ENCODE data around the gene KLK12.
A peak's percentile ranks its signal among the peaks of the same experiment; 100 is the strongest.

Gene KLK12

DNA sequence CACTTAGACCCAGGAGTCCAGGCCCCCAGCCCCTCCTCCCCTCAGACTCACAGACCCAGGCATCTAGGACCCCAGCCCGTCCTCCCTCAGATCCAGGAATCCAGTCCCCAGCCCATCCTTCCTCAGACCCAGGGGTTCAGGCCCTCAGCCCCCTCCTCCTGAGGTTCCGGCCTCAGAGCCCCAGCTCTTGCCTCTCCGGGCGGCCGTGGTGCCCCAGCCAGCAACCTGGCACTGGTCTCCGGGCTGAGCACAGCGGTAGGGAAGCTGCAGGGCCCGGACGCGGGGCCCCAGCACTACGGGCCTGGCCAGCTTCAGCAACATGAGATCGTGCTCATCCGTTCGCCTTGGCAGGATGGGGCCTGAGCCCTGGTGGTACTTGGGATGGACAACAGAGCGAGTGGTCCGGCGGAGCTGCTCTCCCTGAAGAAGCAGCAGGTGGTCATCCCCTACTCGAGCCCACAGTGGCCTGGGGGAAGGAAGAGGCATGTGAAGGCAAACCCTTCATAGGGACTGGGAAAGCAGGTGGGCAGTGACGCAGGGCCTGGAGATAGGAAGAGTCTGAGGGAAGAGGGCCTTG lies 19.0 kb downstream of the KLK12 start:
- DNase-seq, result no peak
- peaks cover 25% of the 10 kb centered on the region for H3K4me1 Mint-ChIP-seq
- H3K27me3 Mint-ChIP-seq, result peaks cover 76% of the 10 kb centered on the region
- no peaks in the 10 kb centered on the region for H3K36me3 Mint-ChIP-seq
- H3K27ac Mint-ChIP-seq, result no peak overlapping the region
- no peak overlapping the region for H3K4me3 Mint-ChIP-seq
- no peaks in the 10 kb centered on the region for H3K9me3 Mint-ChIP-seq
- CTCF ChIA-PET, result no interaction called here

DNA sequence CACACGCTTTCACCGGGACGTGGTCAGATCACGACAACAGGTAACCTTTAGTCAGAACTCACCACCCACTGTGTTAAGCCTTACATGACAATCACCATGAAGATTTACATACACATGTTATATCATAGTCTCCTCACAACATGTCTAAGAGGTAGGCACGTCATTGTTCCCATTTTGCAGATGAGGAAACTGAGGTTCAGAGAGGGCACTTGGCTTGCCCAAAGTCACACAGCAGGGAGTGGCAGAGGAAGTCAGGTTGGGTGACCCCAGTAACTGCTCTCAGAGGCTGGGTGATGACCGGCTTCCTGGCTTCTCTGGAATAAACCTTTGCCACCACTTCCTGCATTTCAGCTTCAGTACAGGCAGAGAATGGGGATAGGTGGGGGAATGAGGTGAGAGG lies 20.6 kb downstream of the KLK12 start:
- DNase-seq, result no peak
- CTCF ChIA-PET, result no interaction called here
- H3K27ac Mint-ChIP-seq, result no peak overlapping the region
- no peaks in the 10 kb centered on the region for H3K9me3 Mint-ChIP-seq
- H3K4me1 Mint-ChIP-seq, result peaks cover 18% of the 10 kb centered on the region
- H3K27me3 Mint-ChIP-seq, result peaks cover 76% of the 10 kb centered on the region
- H3K36me3 Mint-ChIP-seq, result no peaks in the 10 kb centered on the region
- no peak overlapping the region for H3K4me3 Mint-ChIP-seq

DNA sequence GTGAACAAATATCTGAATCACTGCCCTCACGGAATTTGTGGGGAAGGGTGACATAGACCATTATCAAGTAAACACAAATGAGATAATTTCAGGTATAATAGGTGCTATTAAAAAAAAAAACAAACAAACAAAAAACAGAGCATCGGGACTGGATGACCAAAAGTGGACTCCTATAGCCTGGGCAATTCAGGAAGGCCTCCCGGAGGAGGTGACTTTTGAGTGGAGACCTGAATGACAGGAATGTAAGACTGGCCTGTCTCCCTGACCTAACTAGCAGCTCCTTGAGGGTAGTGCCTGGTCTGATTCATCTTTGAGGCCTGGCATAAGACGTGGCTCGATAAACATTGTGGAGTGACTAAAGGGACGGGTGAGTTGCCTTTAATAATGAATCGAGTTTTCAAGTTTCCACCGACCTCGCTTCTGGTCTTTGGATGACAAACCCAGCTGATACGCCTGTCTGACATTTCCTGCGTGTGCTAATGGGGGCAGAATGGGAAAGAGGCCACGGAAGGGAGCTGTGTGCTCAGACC lies 22.1 kb downstream of the KLK12 start:
- H3K27me3 Mint-ChIP-seq, result peaks cover 65% of the 10 kb centered on the region
- DNase-seq, result no peak
- peaks cover 12% of the 10 kb centered on the region for H3K4me1 Mint-ChIP-seq
- no peaks in the 10 kb centered on the region for H3K9me3 Mint-ChIP-seq
- CTCF ChIA-PET, result interaction anchor here (0.6 kb wide), 1 partner anchor 84 kb away, joined by 3 read pairs; no protein-coding TSS in a partner anchor
- H3K4me3 Mint-ChIP-seq, result no peak overlapping the region
- no peaks in the 10 kb centered on the region for H3K36me3 Mint-ChIP-seq
- no peak overlapping the region for H3K27ac Mint-ChIP-seq

DNA sequence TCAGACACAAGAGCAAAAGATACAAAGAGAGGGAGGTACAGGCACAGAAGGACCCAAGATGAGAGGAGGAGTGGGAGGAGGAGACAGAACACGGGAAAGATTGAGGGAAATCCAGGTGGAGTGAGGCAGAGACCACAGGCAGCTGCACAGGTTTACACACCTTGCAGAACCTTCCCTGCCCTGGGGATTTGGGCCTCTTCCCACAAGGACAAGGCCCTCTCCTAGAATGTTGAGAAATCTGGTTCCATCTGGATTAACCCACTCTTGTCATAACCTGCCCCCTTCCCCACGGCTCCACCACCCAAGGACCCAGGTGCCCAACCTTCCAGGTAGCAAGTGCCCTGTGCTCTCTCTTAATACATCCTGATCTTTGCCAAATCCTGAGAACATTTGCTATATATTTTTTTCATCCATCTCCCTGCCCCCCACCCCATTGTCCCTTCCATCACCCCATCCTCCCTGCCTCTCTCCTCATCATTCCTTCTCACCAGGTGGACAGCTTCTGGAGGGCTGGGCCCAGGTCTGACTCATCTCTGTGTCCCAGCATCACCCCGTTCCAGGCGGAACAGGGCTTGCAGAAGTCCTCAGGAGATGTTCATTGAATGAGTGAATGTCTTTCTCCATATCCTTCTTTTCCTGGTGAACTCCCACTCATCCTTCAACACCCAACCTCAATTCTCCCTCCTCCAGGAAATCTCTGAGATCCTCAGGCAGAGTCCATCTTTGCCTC lies 24.6 kb downstream of the KLK12 start:
- no peak for DNase-seq
- Mint-ChIP-seq H3K4me3 (no peak overlapping the region), H3K27me3 (peaks cover 45% of the 10 kb centered on the region), H3K27ac (no peak overlapping the region), H3K9me3 (no peaks in the 10 kb centered on the region), H3K4me1 (peaks cover 4% of the 10 kb centered on the region), H3K36me3 (no peaks in the 10 kb centered on the region)
- CTCF ChIA-PET, result no interaction called here

DNA sequence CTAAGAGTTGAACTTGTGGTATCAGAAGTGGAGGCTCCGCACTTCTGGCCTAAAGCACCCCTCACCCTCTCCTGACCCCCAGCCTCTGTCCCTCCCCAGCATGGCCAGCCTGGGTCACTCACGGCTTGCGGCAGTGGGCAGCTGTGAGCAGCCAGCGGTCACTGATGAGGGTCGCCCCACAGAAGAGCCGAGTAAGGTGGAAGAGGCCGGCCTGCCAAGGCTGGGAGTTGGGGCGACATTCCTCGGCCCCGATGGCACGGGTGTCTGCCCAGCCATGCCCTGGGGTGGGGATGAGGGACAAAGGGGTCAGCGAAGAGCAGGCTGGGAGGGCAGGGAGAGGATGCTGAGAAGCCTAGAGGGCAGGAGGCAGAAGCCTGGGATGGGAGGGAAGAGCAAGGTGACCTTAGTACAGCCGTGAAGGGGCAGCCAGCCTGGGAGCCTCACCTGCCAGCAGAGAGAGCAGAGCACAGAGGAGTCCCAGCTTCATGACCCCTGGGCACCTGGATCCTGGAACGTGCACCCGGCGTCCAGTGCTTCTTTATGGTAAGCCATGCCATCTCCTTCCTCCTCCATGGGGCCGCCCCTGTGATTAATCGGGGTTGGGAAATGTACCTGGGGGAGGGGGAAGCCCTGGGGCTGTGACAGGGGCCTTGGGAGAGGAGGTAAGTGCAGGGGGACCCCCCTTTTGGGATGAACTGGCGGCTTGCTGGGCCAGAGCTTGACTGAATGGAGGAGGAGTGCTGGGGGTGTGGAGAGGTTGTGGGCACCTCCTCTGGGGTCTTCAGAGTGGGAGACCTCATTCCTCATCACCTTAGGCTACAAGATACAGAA lies 25.5 kb downstream of the KLK12 start:
- DNase-seq, result no peak

DNA sequence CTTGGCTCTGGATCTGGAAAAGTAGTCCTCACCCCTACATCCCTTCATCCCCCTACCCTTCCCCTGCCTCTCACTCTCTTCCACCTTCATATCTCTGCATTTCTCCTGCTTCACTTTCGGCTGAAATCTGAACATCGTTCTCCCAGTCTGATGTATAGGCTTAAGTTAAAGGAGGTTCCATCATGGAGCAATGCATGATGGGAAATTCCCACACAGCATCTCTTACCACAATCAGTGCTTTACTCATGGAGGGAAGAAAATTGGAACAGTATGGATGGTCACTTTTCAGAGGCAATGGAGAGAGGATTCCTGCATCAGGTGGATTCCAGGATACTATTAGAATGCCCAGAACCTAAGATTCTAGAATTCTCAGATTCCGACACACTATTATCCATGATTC lies 27.3 kb downstream of the KLK12 start:
- no peak overlapping the region for H3K4me3 Mint-ChIP-seq
- no peaks in the 10 kb centered on the region for H3K9me3 Mint-ChIP-seq
- peaks cover 39% of the 10 kb centered on the region for H3K27me3 Mint-ChIP-seq
- H3K27ac Mint-ChIP-seq, result no peak overlapping the region
- H3K36me3 Mint-ChIP-seq, result no peaks in the 10 kb centered on the region
- DNase-seq, result no peak
- no peaks in the 10 kb centered on the region for H3K4me1 Mint-ChIP-seq
- CTCF ChIA-PET, result no interaction called here

More for the DNA sequence above, 25.5 kb downstream of the KLK12 start:
- CTCF ChIA-PET, result no interaction called here
- Mint-ChIP-seq H3K9me3 (no peaks in the 10 kb centered on the region), H3K27me3 (peaks cover 35% of the 10 kb centered on the region), H3K4me3 (no peak overlapping the region), H3K36me3 (no peaks in the 10 kb centered on the region), H3K27ac (no peak overlapping the region), H3K4me1 (peaks cover 1% of the 10 kb centered on the region)

DNA sequence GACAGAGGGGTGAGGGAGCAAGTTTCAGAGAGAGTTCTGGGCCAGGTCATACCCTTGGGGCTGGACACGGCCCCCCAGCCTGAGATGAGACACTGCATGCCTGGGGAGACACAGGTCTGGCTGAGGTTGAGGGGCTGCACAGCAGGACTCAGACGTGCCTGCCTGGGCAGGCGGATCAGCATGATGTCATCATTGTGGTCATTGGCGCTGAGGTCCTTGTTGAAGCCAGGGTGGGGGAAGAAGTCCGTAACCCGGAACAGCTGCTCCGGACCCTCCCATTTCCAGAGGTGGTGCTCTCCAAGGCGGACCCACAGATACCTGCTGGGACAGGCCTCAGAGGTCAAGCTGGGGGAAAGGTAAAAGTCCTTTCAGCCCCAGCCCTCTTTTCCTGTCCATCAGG lies 28.4 kb downstream of the KLK12 start:
- Mint-ChIP-seq H3K9me3 (no peaks in the 10 kb centered on the region), H3K4me1 (no peaks in the 10 kb centered on the region), H3K27ac (no peak overlapping the region), H3K36me3 (no peaks in the 10 kb centered on the region), H3K27me3 (peaks cover 50% of the 10 kb centered on the region), H3K4me3 (no peak overlapping the region)
- no peak for DNase-seq
- CTCF ChIA-PET, result no interaction called here

DNA sequence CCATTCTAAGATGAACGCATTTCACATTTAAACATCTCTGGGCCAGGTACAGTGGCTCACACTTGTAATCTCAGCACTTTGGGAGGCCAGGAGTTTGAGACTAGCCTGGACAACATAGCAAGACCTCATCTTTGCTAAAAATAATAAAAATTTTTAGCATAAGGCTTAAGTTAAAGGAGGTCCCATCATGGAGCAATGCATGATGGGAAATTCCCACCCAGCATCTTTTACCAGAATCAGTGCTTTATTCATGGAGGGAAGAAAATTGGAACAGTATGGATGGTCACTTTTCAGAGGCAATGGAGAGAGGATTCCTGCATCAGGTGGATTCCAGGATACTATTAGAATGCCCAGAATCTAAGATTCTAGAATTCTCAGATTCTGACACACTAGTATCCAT lies 29.6 kb downstream of the KLK12 start:
- Mint-ChIP-seq H3K36me3 (no peaks in the 10 kb centered on the region), H3K27ac (no peak overlapping the region), H3K4me3 (no peak overlapping the region), H3K4me1 (no peaks in the 10 kb centered on the region), H3K27me3 (peaks cover 47% of the 10 kb centered on the region), H3K9me3 (no peaks in the 10 kb centered on the region)
- CTCF ChIA-PET, result no interaction called here
- DNase-seq, result no peak

DNA sequence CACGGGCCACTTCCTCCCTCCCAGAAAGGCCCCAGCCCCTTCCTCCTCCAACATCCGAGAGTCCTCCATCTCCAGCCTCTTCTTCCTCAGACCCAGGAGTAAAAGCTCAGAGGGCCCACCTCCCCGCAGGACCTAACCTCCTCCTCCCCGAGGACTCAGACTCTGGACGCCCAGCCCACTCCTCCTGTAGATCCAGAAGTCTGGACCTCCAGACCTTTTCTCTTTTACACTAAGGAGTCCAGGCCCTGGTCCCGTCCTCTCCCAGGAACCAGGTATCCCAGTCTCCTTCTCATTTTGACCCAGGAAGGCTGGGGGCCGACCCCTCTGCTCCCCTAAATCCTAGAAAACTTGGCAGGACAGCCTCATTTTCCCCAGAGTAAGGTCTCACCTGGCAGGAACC lies 31.5 kb downstream of the KLK12 start:
- no peak overlapping the region for H3K4me3 Mint-ChIP-seq
- DNase-seq, result no peak
- no peaks in the 10 kb centered on the region for H3K4me1 Mint-ChIP-seq
- no peaks in the 10 kb centered on the region for H3K36me3 Mint-ChIP-seq
- peaks cover 36% of the 10 kb centered on the region for H3K27me3 Mint-ChIP-seq
- H3K27ac Mint-ChIP-seq, result no peak overlapping the region
- no peaks in the 10 kb centered on the region for H3K9me3 Mint-ChIP-seq
- CTCF ChIA-PET, result no interaction called here

DNA sequence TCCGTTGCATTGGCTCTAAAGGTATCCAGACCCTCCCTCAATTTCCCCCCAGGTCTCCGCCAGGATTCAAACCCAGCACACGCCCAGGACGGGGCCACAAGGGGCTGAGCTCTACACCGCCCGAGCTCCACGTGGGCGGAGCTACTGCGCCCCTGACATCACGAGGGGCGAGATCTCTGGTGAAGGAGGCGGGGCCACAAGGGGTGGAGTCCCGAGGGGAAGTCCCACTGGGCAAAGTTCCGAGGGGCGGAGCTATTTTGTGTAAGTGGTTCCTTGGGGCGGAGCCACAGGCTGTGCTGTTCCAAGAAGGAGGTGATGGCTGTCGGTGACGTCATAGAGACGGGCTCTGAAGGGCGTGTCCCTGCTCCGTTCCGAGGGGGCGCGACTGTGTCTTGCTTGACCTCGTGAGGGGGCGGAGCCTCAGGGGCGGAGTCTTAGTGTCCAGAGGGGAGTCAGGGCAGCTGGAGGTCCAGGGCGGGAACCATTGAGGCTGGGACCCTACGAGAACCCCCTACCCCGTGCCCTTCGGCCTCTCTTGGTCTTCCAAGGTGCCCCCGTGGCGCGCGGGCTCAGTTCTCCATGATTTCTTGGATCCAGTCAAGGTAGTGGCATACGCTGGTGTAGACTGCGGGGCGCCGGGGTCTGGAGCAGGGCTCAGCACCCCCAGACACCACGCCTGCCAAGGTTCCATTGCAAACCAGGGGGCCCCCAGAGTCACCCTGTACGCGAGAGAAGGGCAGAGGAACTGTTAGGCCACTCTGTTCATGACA lies 32.1 kb downstream of the KLK12 start:
- H3K27me3 Mint-ChIP-seq, result peaks cover 37% of the 10 kb centered on the region
- no peaks in the 10 kb centered on the region for H3K4me1 Mint-ChIP-seq
- no peak overlapping the region for H3K4me3 Mint-ChIP-seq
- no peaks in the 10 kb centered on the region for H3K9me3 Mint-ChIP-seq
- no peak overlapping the region for H3K27ac Mint-ChIP-seq
- CTCF ChIA-PET, result interaction anchor here (1.2 kb wide), 1 partner anchor 73 kb away, joined by 3 read pairs; no protein-coding TSS in a partner anchor
- DNase-seq, result peak; percentile 32
- no peaks in the 10 kb centered on the region for H3K36me3 Mint-ChIP-seq

DNA sequence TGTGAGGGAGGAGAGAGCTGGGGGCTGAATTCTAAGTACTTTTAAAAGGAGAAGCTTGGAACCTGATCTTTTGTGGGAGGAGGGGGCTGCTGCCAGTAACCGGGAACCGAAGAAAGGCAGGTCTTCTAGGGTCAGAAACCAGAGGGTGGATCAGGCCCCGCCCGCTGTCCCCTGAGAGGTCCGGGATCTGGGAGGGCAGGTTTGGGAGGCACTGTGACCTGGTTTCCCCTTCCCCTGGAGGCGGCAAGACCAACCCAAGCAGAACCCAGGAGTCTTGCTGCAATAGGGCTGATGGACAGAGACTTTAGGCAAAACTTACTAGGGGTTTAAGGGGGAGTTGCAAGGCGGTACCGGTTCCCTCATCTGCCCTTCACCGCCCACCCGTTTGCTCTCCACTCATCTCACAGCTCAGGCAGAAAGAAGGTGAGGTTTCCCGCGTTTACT lies 32.7 kb downstream of the KLK12 start:
- Mint-ChIP-seq H3K27ac (no peak overlapping the region), H3K36me3 (no peaks in the 10 kb centered on the region), H3K4me3 (no peak overlapping the region), H3K4me1 (no peaks in the 10 kb centered on the region), H3K27me3 (peaks cover 41% of the 10 kb centered on the region), H3K9me3 (no peaks in the 10 kb centered on the region)
- CTCF ChIA-PET, result interaction anchor here (1.2 kb wide), 1 partner anchor 72 kb away, joined by 3 read pairs; no protein-coding TSS in a partner anchor
- no peak for DNase-seq

DNA sequence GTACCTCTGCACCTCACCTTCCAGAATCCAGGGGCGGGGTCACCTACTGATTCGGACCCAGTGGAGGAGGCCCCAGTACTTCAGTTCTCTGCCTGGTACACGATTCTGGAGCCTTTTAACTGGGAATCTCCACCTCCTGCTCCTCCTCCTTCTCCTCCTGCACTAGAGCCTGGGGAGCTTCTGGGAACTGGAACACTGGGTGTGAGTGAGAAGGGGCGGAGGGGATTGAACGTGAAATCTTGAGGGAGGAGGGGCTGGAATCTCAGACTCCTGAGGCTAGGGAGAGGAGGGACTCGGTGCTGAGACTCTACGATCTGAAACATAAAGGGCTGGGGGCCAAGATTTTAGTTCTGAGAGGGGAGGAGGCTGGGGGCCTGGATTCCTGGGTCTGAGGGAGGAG lies 33.3 kb downstream of the KLK12 start, which contains the start of gene KLK8:
TSS of gene KLK8 (minus strand) at position 90 of the 400 bp plus-strand sequence. CDS start 437 bp downstream, outside the sequence.
- Mint-ChIP-seq H3K4me1 (no peaks in the 10 kb centered on the region), H3K27ac (no peak within 1 kb of the TSS), H3K27me3 (peaks cover 41% of the 10 kb centered on the region), H3K36me3 (no peaks in the 10 kb centered on the region), H3K9me3 (no peaks in the 10 kb centered on the region), H3K4me3 (no peak within 1 kb of the TSS)
- no peak for DNase-seq
- CTCF ChIA-PET, result interaction anchor here (1.2 kb wide), 1 partner anchor 71 kb away, joined by 3 read pairs; no protein-coding TSS in a partner anchor

DNA sequence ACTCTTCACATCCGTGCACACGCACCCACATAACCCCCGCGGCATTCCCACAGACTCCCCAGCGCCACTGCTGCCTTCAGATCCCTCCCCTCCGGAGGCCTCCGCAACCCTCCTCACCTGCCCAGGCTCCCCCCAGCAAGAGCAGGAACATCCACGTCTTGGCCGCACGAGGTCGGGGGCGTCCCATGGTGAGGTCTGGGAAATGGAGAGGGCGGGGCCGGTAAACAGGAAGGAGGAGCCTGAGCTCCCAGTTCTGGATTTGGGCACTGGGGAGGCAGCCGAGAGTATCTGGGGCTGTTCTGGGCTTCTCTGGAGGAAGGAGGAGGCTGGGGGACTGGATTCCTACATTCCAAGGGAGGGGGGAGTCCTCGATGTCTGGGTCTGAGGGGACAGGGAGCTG lies 33.8 kb downstream of the KLK12 start:
- CTCF ChIA-PET, result no interaction called here
- H3K9me3 Mint-ChIP-seq, result no peaks in the 10 kb centered on the region
- H3K27me3 Mint-ChIP-seq, result peaks cover 36% of the 10 kb centered on the region
- no peaks in the 10 kb centered on the region for H3K36me3 Mint-ChIP-seq
- no peak overlapping the region for H3K27ac Mint-ChIP-seq
- no peaks in the 10 kb centered on the region for H3K4me1 Mint-ChIP-seq
- no peak overlapping the region for H3K4me3 Mint-ChIP-seq
- DNase-seq, result no peak

DNA sequence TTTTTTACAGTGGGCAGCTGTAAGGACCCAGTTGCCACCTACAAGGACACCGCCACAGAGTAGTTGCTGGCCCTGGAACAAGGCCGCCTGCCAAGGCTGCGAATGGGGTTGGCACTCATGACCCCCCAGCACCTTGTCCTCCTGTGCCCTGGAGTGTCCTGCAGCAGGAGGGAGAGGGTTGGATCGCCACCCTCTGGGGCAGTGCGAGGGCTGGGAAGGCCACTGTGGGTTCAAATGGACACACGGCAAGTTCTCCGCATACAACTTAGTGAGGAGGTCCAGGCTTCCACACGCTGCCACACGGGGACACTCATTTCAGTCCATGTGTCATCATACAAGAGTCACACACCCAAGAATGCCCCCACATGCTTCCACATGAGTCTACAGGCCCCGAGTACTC lies 34.4 kb downstream of the KLK12 start:
- Mint-ChIP-seq H3K27ac (no peak overlapping the region), H3K4me1 (no peaks in the 10 kb centered on the region), H3K36me3 (no peaks in the 10 kb centered on the region), H3K9me3 (no peaks in the 10 kb centered on the region), H3K27me3 (peaks cover 36% of the 10 kb centered on the region), H3K4me3 (no peak overlapping the region)
- CTCF ChIA-PET, result no interaction called here
- no peak for DNase-seq

All from activated naive CD4-positive, alpha-beta T cell treated with anti-CD3 and anti-CD28 coated beads, Interleukin-2, amount 10 ng/mL, durations not matched to agents 7 days and 5 days (primary cell).